Hippocampal formation (tissue), 2 donors: ENCODE measurements around the gene FGF21.

Experiments
- DNase-seq, 2 donors: peaks; one replicate each; lab custom pipeline; 2025; lab: John Stamatoyannopoulos, UW

FGF21 gene

GRCh38 chr19:48728911-48729664 is 26.2 kb upstream of the FGF21 start:
- no peak for DNase-seq

DNA sequence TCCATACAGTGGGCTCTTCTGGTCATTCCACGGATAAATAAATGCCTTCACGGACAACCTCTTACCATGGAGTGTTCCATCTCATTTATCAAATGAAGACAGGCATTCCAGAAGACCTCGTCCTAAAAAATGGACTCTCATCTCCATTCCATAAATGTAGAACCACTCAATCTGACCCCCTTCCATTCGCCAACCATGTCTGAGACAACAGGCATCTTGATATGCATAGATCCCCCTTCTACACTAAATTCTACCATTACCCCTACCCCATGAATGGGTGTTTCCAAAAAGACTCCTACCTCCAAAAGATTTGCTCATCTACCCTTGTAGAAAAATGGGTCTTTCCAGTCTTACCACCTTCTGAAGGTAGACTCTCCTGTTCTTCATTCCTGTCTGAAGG is 23.9 kb upstream of the FGF21 start:
- DNase-seq = no peak

- no peak for DNase-seq
Measured at GRCh38 chr19:48734625-48735024, 20.7 kb upstream of the FGF21 start.

GRCh38 chr19:48735031-48735615 is 20.2 kb upstream of the FGF21 start:
- DNase-seq = no peak

DNA sequence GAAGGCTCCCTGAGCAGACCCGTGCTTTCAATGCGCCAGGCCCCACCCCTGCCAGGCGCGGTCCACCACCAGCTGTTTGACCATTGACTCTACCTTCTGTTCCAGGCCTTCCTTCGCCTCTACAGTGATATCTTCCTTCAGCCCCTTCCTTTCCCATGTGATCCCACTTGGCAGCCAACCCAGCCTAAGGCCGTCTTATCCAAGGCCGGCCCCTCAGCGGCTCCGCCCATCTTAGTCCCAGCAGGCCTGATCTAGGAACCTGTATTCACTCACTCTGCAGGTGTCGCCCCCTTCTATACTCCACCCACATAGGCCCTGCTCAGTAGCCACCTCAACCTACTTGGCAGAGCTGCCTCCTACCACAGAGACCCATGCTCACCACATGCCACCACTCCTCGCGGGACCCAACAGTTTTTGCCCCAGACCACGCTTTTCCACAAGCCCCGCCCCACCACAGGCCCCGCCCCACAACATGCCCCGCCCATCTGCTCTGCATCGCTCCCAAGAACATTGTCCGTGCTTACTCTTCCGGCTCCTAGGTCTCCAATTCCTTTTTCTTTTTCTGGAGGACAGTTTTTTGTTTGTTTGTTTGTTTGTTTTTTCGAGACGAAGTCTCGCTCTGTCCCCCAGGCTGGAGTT is 17.8 kb upstream of the FGF21 start:
- DNase-seq = no peak

- DNase-seq = peak; percentile 45 to 80
Measured at GRCh38 chr19:48738557-48739403, 16.5 kb upstream of the FGF21 start.

GRCh38 chr19:48739404-48740163 is 15.7 kb upstream of the FGF21 start:
- no peak for DNase-seq

DNA sequence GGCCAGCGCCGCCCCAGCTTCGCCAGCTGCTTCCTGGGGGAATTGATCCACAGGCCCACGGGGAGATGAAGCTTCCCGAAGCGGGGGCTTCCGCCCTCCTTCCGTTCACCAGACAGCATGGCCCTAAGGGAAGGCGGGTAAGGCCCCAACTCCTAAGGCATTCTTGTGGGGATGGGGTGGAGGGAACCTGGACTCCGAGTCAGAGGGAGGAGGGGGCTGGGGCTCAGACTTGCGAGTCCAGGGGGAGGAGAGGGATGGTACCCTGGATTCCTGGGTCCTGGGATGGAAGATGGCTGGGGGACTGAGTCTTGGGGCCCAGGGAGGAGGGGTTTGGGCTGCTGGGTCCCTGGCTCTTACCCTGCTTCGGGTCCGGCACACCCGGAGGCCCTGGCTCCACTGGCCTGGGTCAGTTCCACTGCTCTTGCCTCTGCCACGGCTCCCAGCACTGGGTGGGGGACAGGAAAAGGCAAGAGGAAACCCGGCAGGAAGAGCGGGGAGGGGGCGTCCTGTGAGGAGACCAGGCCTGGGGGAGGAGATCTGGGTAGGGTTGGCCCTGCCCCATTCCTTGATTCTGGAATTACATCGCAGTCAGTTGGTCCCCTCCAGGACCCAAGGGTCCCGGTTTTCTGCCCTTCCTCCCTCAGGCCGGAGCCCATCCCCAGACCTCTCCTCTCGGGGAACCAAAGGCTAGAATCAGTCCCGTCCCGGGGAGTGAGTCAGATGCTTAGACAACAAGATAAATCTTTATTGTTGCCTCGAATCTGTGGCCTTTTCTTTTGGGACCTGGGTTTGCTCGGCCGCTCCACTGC is 15.0 kb upstream of the FGF21 start, which contains the start of gene RASIP1:
RASIP1 (minus strand) TSS at position 447 of the 809 bp plus-strand sequence; CDS start at position 119, 328 bp downstream.
- no peak for DNase-seq

GRCh38 chr19:48741129-48741999 is 14.0 kb upstream of the FGF21 start:
- no peak for DNase-seq

DNA sequence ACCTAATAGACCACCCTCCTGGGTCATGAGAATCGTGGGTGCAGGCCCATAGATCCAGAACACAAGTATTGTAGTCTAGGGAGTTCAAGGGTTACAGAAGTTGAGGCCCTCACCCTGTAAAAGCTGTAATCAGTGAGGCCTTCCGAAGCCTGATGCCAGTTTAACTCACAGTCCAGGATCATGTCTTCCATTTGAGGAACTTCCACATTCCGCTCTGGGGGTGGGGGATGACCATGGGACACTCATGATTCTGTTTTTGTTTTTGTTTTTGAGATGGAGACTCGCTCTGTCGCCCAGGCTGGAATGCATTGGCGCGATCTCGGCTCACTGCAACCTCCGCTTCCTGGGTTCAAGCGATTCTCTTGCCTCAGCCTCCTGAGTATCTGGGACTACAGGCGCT is 13.2 kb upstream of the FGF21 start:
- no peak for DNase-seq

DNA sequence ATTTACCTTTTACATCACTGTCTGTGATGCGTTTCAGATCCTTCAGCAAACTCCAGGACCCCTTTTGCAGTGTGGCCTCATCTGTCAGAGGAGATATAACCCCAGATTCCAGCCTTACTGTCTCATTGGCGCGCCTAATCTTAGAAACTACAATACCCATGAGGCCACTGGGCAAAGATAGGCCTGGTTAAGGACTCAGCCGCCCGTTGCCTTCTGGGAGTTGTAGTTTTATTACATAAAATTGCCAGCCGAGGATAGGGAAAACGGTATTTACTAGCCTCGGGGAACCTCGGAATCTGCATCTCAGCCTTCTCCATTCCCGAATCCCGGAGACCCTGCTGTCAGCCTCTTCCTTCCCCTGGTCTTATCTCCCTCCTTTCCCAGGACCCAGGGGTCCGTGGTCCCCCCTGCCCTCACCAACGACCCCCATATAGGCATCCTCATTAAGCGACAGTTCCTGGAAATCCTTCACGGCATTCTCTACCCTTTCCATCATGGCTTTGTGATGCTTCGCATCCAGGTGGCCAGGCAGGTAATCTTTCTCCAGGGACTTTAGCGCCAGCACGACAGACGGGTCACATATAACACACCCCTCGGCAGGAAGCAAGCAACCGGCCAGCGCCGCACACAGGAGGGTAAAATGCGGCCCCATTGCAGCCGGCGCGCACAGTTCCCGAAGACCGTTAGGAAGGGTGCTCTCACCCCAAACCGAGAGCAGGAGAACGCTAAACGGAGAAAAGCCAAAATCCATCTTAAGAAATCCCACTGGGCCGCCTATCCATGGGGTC is 9.9 kb upstream of the FGF21 start:
- peak; percentile 44 to 53 for DNase-seq

- no peak for DNase-seq
Measured at GRCh38 chr19:48746110-48746509, 9.2 kb upstream of the FGF21 start.

DNA sequence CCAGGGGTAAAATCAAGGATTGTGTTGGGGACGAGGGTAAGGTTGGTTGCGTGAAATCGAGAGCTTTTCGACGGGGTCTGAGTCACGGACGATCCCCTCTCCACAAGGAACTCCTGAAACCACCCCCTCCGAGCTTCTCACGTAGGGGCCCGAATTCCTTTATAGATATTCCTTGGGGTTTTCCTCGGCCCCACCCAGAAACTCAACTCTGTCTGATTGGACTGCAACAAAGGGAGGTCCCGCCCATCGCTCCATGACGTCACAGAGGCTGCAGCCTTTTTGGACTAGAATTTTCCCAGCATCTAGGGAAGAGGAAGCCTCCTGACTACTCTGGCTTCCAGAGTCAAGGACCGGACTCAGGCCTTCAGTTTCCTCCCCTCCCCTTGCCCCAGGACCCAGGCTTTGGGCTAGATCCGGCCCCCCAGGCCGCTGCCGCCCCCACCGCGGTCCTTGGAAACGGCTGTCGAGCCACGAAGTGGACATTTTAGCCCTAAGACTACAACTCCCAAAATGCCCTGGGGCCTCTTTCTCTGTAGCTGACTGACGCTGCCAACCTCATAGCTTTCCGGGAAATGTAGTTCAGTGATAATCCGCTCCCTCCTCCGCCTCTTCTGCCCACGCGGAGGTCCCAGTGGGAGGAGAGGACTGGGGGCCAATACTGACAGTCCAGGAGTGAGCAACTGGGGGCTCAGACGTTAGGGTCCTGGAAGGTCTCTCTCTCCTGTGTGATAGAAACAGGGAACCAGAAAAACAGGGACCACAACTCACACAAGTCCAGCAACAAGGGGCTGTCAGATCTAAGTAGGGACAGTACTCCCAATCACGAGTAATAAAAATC is 8.4 kb upstream of the FGF21 start, which contains the start of gene IZUMO1:
IZUMO1 (minus strand) TSS at position 172 of the 838 bp plus-strand sequence. CDS start 1,050 bp downstream, outside the sequence.
- DNase-seq = peak; percentile 55 to 66

- DNase-seq = no peak
Measured at GRCh38 chr19:48749571-48750198, 5.6 kb upstream of the FGF21 start.

GRCh38 chr19:48750351-48750750 is 5.0 kb upstream of the FGF21 start:
- no peak for DNase-seq

DNA sequence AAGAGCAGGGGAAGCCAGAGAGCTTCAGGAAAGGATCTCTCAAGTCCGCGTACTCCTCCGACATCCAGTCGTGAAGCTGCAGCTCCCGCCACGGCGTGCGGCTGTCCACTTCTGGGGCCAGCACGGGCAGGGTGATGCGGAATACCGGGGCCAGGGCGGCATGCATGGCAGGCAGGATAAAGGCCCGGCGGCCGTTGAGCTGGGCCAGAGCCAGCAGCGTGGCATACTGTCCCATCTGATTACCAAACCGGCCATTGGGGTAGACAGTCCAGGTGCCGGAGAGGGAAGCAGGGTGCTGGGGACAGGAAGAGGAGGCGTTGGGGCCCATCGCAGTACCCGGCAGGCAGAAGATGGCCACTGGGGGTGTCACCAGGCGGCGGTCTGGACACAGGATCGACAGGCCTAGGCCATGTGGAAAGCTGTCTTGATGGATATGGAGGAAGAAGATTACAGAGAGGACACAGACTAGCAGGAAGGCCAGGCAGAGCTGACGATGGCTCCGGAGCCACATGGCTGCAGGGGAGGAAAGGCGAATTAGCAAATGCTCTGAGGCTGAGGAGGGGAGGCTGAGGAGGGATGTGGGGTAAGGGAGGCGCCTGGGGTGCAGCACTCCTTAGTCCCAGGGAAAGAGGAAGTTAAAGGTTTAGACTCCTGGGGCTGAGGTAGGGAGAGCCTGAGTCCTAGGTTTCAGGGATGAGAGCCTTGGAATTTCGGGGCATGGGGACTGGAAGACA is 4.4 kb upstream of the FGF21 start:
- no peak for DNase-seq
